Endothelial cell of umbilical vein (primary cell): ENCODE data around the gene PCGF6. TPM values are rescaled to one million over a fixed set of nuclear protein-coding genes. Genes with fewer than 3 reads are reported as not detected.

Experiments
- BruUV-seq: library from RNA; stranded (reverse); fragments of 400-500 nt; replicated peaks from 2 replicates; lab custom pipeline; 2021; lab: Mats Ljungman, UMichigan
- CTCF ChIA-PET: fragments of 300-600, 350-600 bp; sonication (Branson Sonifier 250); formaldehyde crosslinking; loops from one replicate; lab custom pipeline; 2021; ENCODE audit warnings: antibody characterized with exemption, inconsistent platforms; lab: Charles Lee
- POLR2A ChIA-PET: fragments of 300-600, 350-600 bp; sonication (Branson Sonifier 250); formaldehyde crosslinking; loops from one replicate; lab custom pipeline; 2021; ENCODE audit warnings: antibody characterized with exemption, inconsistent platforms; lab: Charles Lee
- DNase-seq: peaks from one replicate; pipeline ENCODE4 v3.0.0-alpha.2; 2011; ENCODE audit warnings: low read depth, low spot score
- FAIRE-seq: peaks from 2 replicates; lab custom pipeline; 2011; peaks lifted over from hg19 to GRCh38; lab: Jason Lieb, UNC
- H2AFZ ChIP-seq: 2 replicates; pipeline ENCODE4 v1.6.0; 2012; ENCODE audit warnings: low read depth, low read length, control low read depth, inconsistent platforms
- H3K27ac ChIP-seq: 2 replicates; pipeline ENCODE4 v1.5.1; 2011; ENCODE audit warnings: low read depth, mild to moderate bottlenecking, control low read depth, low read length, moderate library complexity; ENCODE audit not compliant: insufficient read depth
- H3K27me3 ChIP-seq, 2 experiments: 2 replicates each; pipeline versions ENCODE4 v1.6.0 to v1.6.1; 2011; ENCODE audit warnings: low read length in 2 of 2, mixed read lengths in 1 of 2; ENCODE audit not compliant: control insufficient read depth in 2 of 2, insufficient read depth in 2 of 2
- H3K36me3 ChIP-seq, 2 experiments: 2 replicates in 1 of 2; 3 replicates in 1 of 2; pipeline ENCODE4 v1.5.1; 2011; ENCODE audit warnings: low read length in 2 of 2, mild to moderate bottlenecking in 1 of 2, moderate library complexity in 1 of 2; ENCODE audit not compliant: control insufficient read depth in 2 of 2, insufficient read depth in 2 of 2; ENCODE audit errors: extremely low read depth in 1 of 2
- H3K4me1 ChIP-seq: 3 replicates; pipeline ENCODE4 v1.5.1; 2011; ENCODE audit warnings: mild to moderate bottlenecking, low read length; ENCODE audit not compliant: control insufficient read depth, insufficient read depth; ENCODE audit errors: extremely low read depth
- H3K4me2 ChIP-seq: 2 replicates; pipeline ENCODE4 v1.6.1; 2011; ENCODE audit warnings: low read length, control low read depth, mixed read lengths; ENCODE audit not compliant: insufficient read depth
- H3K4me3 ChIP-seq, 3 experiments: fragments of 200-600 bp in 1 of 3; sonication (generic), shearing (Covaris generic) in 1 of 3; replicated peaks in 1 of 3; 2 replicates each; pipeline ENCODE4 v1.5.1; 2011 to 2016; ENCODE audit warnings: control low read depth in 3 of 3, low read length in 3 of 3, mild to moderate bottlenecking in 2 of 3, inconsistent platforms in 1 of 3, low read depth in 1 of 3, moderate library complexity in 1 of 3; ENCODE audit not compliant: insufficient read depth in 1 of 3
- H3K79me2 ChIP-seq: 2 replicates; pipeline ENCODE4 v1.6.0; 2012; ENCODE audit warnings: low read length, inconsistent platforms; ENCODE audit not compliant: control insufficient read depth, insufficient read depth
- H3K9ac ChIP-seq: replicated peaks from 2 replicates; pipeline ENCODE3; 2011; ENCODE audit warnings: low read length, control low read depth; ENCODE audit not compliant: insufficient read depth; ENCODE audit errors: extremely low read depth
- H3K9me1 ChIP-seq: replicated peaks from 3 replicates; pipeline ENCODE4 v1.6.0; 2011; ENCODE audit warnings: mild to moderate bottlenecking, low read length; ENCODE audit not compliant: control insufficient read depth, insufficient read depth; ENCODE audit errors: extremely low read depth
- H3K9me3 ChIP-seq: replicated peaks from 2 replicates; pipeline ENCODE4 v1.5.1; 2012; ENCODE audit warnings: low read length, inconsistent platforms; ENCODE audit not compliant: control insufficient read depth, insufficient read depth
- H4K20me1 ChIP-seq: replicated peaks from 2 replicates; pipeline ENCODE3; 2011; ENCODE audit warnings: mild to moderate bottlenecking, low read length; ENCODE audit not compliant: control insufficient read depth, insufficient read depth; ENCODE audit errors: extremely low read depth
- EZH2 ChIP-seq: IDR thresholded peaks from 2 replicates; pipeline ENCODE4 v1.6.1; 2012; ENCODE audit warnings: borderline replicate concordance, low read depth, mild to moderate bottlenecking, moderate library complexity, low read length, inconsistent platforms; ENCODE audit not compliant: severe bottlenecking
- FOS ChIP-seq: IDR thresholded peaks from 2 replicates; pipeline ENCODE4 v1.6.1; 2011; ENCODE audit warnings: mild to moderate bottlenecking, low read length, moderate library complexity, borderline replicate concordance; ENCODE audit not compliant: insufficient read depth
- GATA2 ChIP-seq: IDR thresholded peaks from 2 replicates; pipeline ENCODE4 v1.7.0; 2011; ENCODE audit warnings: low read depth, mild to moderate bottlenecking, moderate library complexity, mixed read lengths, low read length; ENCODE audit not compliant: insufficient read length, insufficient read depth
- JUN ChIP-seq: IDR thresholded peaks from 2 replicates; pipeline ENCODE4 v1.6.1; 2011; ENCODE audit warnings: borderline replicate concordance, low read depth; ENCODE audit not compliant: insufficient read length, insufficient read depth
- MYC ChIP-seq: IDR thresholded peaks from one replicate; pipeline ENCODE4 v1.6.1; 2011; ENCODE audit warnings: mild to moderate bottlenecking, low read depth, low read length
- POLR2A ChIP-seq: IDR thresholded peaks from 2 replicates; pipeline ENCODE4 v1.6.1; 2012; ENCODE audit warnings: low read depth, mild to moderate bottlenecking, control low read depth, low read length
- POLR2AphosphoS5 ChIP-seq: IDR thresholded peaks from 2 replicates; pipeline ENCODE4 v1.6.1; 2012; ENCODE audit warnings: low read depth, mild to moderate bottlenecking, control low read depth, low read length, moderate library complexity; ENCODE audit not compliant: insufficient read depth
- dilution Hi-C: fragments of 300-500 bp; cut with MboI; formaldehyde crosslinking; loops from one replicate; pipeline ENCODE4 v1.15.0; 2019; ENCODE audit warnings: low sequenced_read_pairs; ENCODE audit not compliant: extremely low pct_ligation_motif_present
- intact Hi-C: fragments of 100-400 bp; cut with micrococcal nuclease; formaldehyde crosslinking; loops from one replicate; pipeline ENCODE4 v1.10.0; 2022
- polyA plus RNA-seq, 4 experiments: library from polyadenylated mRNA; depleted of rRNA in 3 of 4; stranded (reverse) in 3 of 4; unstranded in 1 of 4; fragments of >200 nt; gene quantifications; 2 replicates each; pipeline versions ENCODE4 v1.2.1 to v1.2.3, GENCODE V29; 2011 to 2012; ENCODE audit warnings: missing spikeins in 1 of 4
- total RNA-seq: library from RNA; stranded (reverse); gene quantifications from 2 replicates; pipeline ENCODE4 v1.2.3, GENCODE V29; 2021
- TF ChIP-seq, protein P1 (sequence below), 2 donors: IDR thresholded peaks; 1 replicate in 1 of 2; 2 replicates in 1 of 2; pipeline ENCODE4 v1.5.1; 2011; ENCODE audit warnings: low read length in 2 of 2, mild to moderate bottlenecking in 2 of 2, moderate library complexity in 2 of 2, control low read depth in 1 of 2, inconsistent platforms in 1 of 2, low read depth in 1 of 2; ENCODE audit not compliant: insufficient read depth in 1 of 2; ENCODE audit errors: extremely low read depth in 1 of 2
- TF ChIP-seq, protein P2 (sequence below): IDR thresholded peaks from 2 replicates; pipeline ENCODE4 v1.6.1; 2011; ENCODE audit not compliant: insufficient read depth, insufficient read length

PCGF6 gene
- total and polyA plus RNA-seq, 2 donors (not counting 3 experiments of a cell fraction or from before 2014, with no cell fraction given): 3.8 to 11.3 TPM

DNA sequence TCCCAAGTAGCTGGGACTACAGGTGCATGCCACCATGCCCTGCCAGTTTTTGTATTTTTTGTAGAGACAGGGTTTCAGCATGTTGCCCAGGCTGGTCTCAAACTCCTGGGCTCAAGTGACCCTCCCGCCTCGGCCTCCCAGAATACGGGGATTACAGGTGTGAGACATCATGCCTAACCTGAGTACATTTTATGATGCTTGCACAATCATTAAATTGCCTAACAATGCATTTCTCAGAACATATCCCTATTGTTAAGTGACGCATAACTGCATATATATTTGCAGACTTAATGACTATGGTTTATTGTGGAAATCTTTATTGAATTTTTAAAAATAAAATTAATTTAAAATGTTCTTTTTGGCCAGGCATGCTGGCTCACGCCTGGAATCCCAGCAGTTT, 43.3 kb downstream of the PCGF6 start:
- POLR2A ChIA-PET: no interaction called here
- H3K4me2 ChIP-seq: no peak overlapping the region
- no peak for FAIRE-seq

More for the DNA sequence above, 43.3 kb downstream of the PCGF6 start:
- Histone ChIP-seq H4K20me1 (no peaks in the 10 kb centered on the region), H3K4me3 (no peak overlapping the region), H3K27ac (no peak overlapping the region), H3K27me3 (no peaks in the 10 kb centered on the region), H3K9me1 (no peaks in the 10 kb centered on the region), H3K9me3 (no peaks in the 10 kb centered on the region), H2AFZ (no peak overlapping the region), H3K9ac (no peak overlapping the region), H3K79me2 (no peaks in the 10 kb centered on the region), H3K36me3 (peaks cover 2 to 18% of the 10 kb centered on the region in 2 experiments), H3K4me1 (no peaks in the 10 kb centered on the region)
- TF ChIP-seq FOS: no peak
- TF ChIP-seq GATA2: no peak
- no peak for TF ChIP-seq MYC
- TF ChIP-seq, protein P1, sequence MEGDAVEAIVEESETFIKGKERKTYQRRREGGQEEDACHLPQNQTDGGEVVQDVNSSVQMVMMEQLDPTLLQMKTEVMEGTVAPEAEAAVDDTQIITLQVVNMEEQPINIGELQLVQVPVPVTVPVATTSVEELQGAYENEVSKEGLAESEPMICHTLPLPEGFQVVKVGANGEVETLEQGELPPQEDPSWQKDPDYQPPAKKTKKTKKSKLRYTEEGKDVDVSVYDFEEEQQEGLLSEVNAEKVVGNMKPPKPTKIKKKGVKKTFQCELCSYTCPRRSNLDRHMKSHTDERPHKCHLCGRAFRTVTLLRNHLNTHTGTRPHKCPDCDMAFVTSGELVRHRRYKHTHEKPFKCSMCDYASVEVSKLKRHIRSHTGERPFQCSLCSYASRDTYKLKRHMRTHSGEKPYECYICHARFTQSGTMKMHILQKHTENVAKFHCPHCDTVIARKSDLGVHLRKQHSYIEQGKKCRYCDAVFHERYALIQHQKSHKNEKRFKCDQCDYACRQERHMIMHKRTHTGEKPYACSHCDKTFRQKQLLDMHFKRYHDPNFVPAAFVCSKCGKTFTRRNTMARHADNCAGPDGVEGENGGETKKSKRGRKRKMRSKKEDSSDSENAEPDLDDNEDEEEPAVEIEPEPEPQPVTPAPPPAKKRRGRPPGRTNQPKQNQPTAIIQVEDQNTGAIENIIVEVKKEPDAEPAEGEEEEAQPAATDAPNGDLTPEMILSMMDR (IDR thresholded peaks at IDR 0.05; ENCODE audit: extremely low read depth in 1 of 2, insufficient read depth in 1 of 2, low read depth in 1 of 2, low read length in 2 of 2): no peak
- TF ChIP-seq EZH2: no peak
- TF ChIP-seq JUN: no peak
- TF ChIP-seq, protein P2, sequence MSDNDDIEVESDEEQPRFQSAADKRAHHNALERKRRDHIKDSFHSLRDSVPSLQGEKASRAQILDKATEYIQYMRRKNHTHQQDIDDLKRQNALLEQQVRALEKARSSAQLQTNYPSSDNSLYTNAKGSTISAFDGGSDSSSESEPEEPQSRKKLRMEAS: no peak
- no peak for TF ChIP-seq POLR2AphosphoS5
- no peak for TF ChIP-seq POLR2A
- no peak for DNase-seq
- dilution Hi-C loops: no loop called here
- intact Hi-C loops: no loop called here
- CTCF ChIA-PET: no interaction called here
- no TSS peak for BruUV-seq
